SK-N-SH (cell line): ENCODE data around the gene RIOX2. TPM values are rescaled to one million over a fixed set of nuclear protein-coding genes. Genes with fewer than 3 reads are reported as not detected.

Source experiments
- CTCF ChIA-PET: fragments of 300-600, 350-600 bp; formaldehyde crosslinking; extraction: SDS; loops from one replicate; lab custom pipeline; 2021; lab: Yijun Ruan, JAX
- POLR2A ChIA-PET: fragments of 350-600 bp; sonication (Branson Sonifier 250); formaldehyde crosslinking; extraction: SDS; loops from one replicate; lab custom pipeline; 2020; ENCODE audit warnings: antibody characterized with exemption, inconsistent platforms; lab: Yijun Ruan, JAX
- DNase-seq: peaks from one replicate; pipeline ENCODE4 v3.0.0; 2012
- H2AFZ ChIP-seq: fragments of 200-600 bp; sonication (generic); 2 replicates; pipeline ENCODE4 v1.8.1; 2016; ENCODE audit warnings: antibody characterized with exemption, mild to moderate bottlenecking, low read depth
- H3F3A ChIP-seq: fragments of 200-600 bp; sonication (generic); replicated peaks from 2 replicates; pipeline ENCODE3; 2016; ENCODE audit warnings: antibody characterized with exemption, mild to moderate bottlenecking; ENCODE audit not compliant: insufficient read depth
- H3K27ac ChIP-seq, 2 experiments: fragments of 200-500 bp in 1 of 2; fragments of 200-600 bp in 1 of 2; sonication (Bioruptor generic) in 1 of 2; sonication (generic), shearing (Covaris generic) in 1 of 2; 2 replicates each; pipeline versions ENCODE4 v1.5.1 to v1.6.1; 2014 to 2016; ENCODE audit warnings: low read depth in 2 of 2, inconsistent platforms in 1 of 2, low read length in 1 of 2, mild to moderate bottlenecking in 1 of 2, mixed read lengths in 1 of 2
- H3K27me3 ChIP-seq: fragments of 200-600 bp; sonication (generic), shearing (Covaris generic); 2 replicates; pipeline ENCODE4 v1.6.1; 2016; ENCODE audit warnings: mixed run types; ENCODE audit not compliant: insufficient read depth
- H3K36me3 ChIP-seq, 2 experiments: fragments of 200-500 bp in 1 of 2; fragments of 200-600 bp in 1 of 2; sonication (Bioruptor generic) in 1 of 2; sonication (generic) in 1 of 2; replicated peaks in 1 of 2; 2 replicates each; pipeline versions ENCODE3 to v1.5.1; 2014 to 2016; ENCODE audit warnings: low read length in 1 of 2, mild to moderate bottlenecking in 1 of 2; ENCODE audit not compliant: insufficient read depth in 2 of 2, control insufficient read depth in 1 of 2
- H3K4me1 ChIP-seq, 2 experiments: fragments of 200-500 bp in 1 of 2; fragments of 200-600 bp in 1 of 2; sonication (Bioruptor generic) in 1 of 2; sonication (generic), shearing (Covaris generic) in 1 of 2; 2 replicates each; pipeline versions ENCODE4 v1.5.1 to v1.6.1; 2014 to 2016; ENCODE audit warnings: low read depth in 1 of 2, low read length in 1 of 2, mixed run types in 1 of 2; ENCODE audit not compliant: insufficient read depth in 2 of 2, control insufficient read depth in 1 of 2
- H3K4me2 ChIP-seq: fragments of 200-600 bp; sonication (generic), shearing (Covaris generic); 2 replicates; pipeline ENCODE4 v1.6.1; 2017; ENCODE audit warnings: mixed run types
- H3K4me3 ChIP-seq, 2 experiments: fragments of 200-500 bp in 1 of 2; fragments of 200-600 bp in 1 of 2; sonication (Bioruptor generic) in 1 of 2; sonication (generic), shearing (Covaris generic) in 1 of 2; 2 replicates each; pipeline versions ENCODE4 v1.5.1 to v1.8.1; 2014 to 2016; ENCODE audit warnings: low read depth in 2 of 2, inconsistent platforms in 1 of 2, low read length in 1 of 2, mild to moderate bottlenecking in 1 of 2, mixed read lengths in 1 of 2, moderate library complexity in 1 of 2
- H3K79me2 ChIP-seq: fragments of 200-600 bp; sonication (generic); 2 replicates; pipeline ENCODE4 v1.8.1; 2017; ENCODE audit warnings: mild to moderate bottlenecking; ENCODE audit not compliant: insufficient read depth
- H3K9ac ChIP-seq: fragments of 200-600 bp; sonication (generic); 2 replicates; pipeline ENCODE4 v1.6.1; 2017; ENCODE audit warnings: mixed run types
- H3K9me2 ChIP-seq: fragments of 200-600 bp; sonication (generic); 2 replicates; pipeline ENCODE4 v1.6.1; 2017; ENCODE audit warnings: mixed run types
- H3K9me3 ChIP-seq: fragments of 200-600 bp; sonication (generic); 2 replicates; pipeline ENCODE4 v1.6.1; 2017; ENCODE audit warnings: mixed run types, mild to moderate bottlenecking, moderate library complexity
- H4K20me1 ChIP-seq: fragments of 200-600 bp; sonication (generic); 2 replicates; pipeline ENCODE4 v1.6.1; 2017; ENCODE audit warnings: mild to moderate bottlenecking, mixed run types; ENCODE audit not compliant: insufficient read depth
- ELF1 ChIP-seq: IDR thresholded peaks from 2 replicates; pipeline ENCODE4 v1.4.0; 2012
- EP300 ChIP-seq, 2 experiments: IDR thresholded peaks; 2 replicates each; pipeline versions ENCODE4 v1.4.0 to v1.6.1; 2012; ENCODE audit warnings: borderline replicate concordance in 1 of 2, low read depth in 1 of 2, low read length in 1 of 2
- FOSL2 ChIP-seq: IDR thresholded peaks from 2 replicates; pipeline ENCODE4 v1.4.0; 2012; ENCODE audit warnings: low read depth, mild to moderate bottlenecking, moderate library complexity, borderline replicate concordance
- IRF3 ChIP-seq: fragments of 150-350 bp; IDR thresholded peaks from 2 replicates; pipeline ENCODE4 v1.6.1; 2016; ENCODE audit warnings: mild to moderate bottlenecking, low read depth, low read length
- JUND ChIP-seq: IDR thresholded peaks from 2 replicates; pipeline ENCODE4 v1.4.0; 2012
- MAX ChIP-seq: IDR thresholded peaks from 2 replicates; pipeline ENCODE4 v1.4.0; 2012; ENCODE audit warnings: low read depth
- MEF2A ChIP-seq: IDR thresholded peaks from 2 replicates; pipeline ENCODE4 v1.4.0; 2012; ENCODE audit warnings: low read depth, borderline replicate concordance
- NRF1 ChIP-seq: IDR thresholded peaks from 2 replicates; pipeline ENCODE4 v1.6.1; 2012; ENCODE audit warnings: low read depth, mild to moderate bottlenecking, low read length
- POLR2AphosphoS5 ChIP-seq: IDR thresholded peaks from 2 replicates; pipeline ENCODE4 v1.6.1; 2012; ENCODE audit warnings: low read depth, low read length
- RFX5 ChIP-seq: IDR thresholded peaks from 2 replicates; pipeline ENCODE4 v1.6.1; 2012; ENCODE audit warnings: mild to moderate bottlenecking, improper control_type of control experiment, low read length
- SMC3 ChIP-seq: IDR thresholded peaks from 2 replicates; pipeline ENCODE4 v1.6.1; 2012; ENCODE audit warnings: low read depth, low read length, improper control_type of control experiment
- TAF1 ChIP-seq: IDR thresholded peaks from 2 replicates; pipeline ENCODE4 v1.6.1; 2012; ENCODE audit warnings: low read depth, mild to moderate bottlenecking, low read length, moderate library complexity, borderline replicate concordance
- TCF12 ChIP-seq: IDR thresholded peaks from 2 replicates; pipeline ENCODE4 v1.4.0; 2012
- USF2 ChIP-seq: fragments of 150-350 bp; IDR thresholded peaks from 2 replicates; pipeline ENCODE4 v1.6.1; 2017; ENCODE audit warnings: antibody characterized with exemption, low read length, low read depth, borderline replicate concordance
- ZBTB33 ChIP-seq: IDR thresholded peaks from 2 replicates; pipeline ENCODE4 v1.4.0; 2012; ENCODE audit warnings: low read depth, borderline replicate concordance
- WGBS: methylation state at CpG from one replicate; pipeline ENCODE4 v1.1.6; 2017; ENCODE audit warnings: low lambda C conversion rate; 5-methylcytosine and 5-hydroxymethylcytosine counted together
- polyA plus RNA-seq, 3 experiments: library from polyadenylated mRNA; depleted of rRNA; stranded (reverse); fragments of >200 nt; gene quantifications; 2 replicates each; pipeline ENCODE4 v1.2.3, GENCODE V29; 2012

RIOX2 gene
- polyA plus RNA-seq, 1 of the 3 experiments (the other 2 are of a cell fraction), result 12.9 TPM

- peaks cover 51 to 94% of the 10 kb centered on the region in 2 experiments for H3K36me3 ChIP-seq
These were observed 23.7 kb downstream of the RIOX2 start for GRCh38 chr3:97948351-97949109.

GRCh38 chr3:97942801-97943546 lies 29.3 kb downstream of the RIOX2 start:
- POLR2A ChIA-PET, result no interaction called here
- no peak overlapping the region for H2AFZ ChIP-seq
- H3K79me2 ChIP-seq, result no peaks in the 10 kb centered on the region
- no peaks in the 10 kb centered on the region for H3K9me3 ChIP-seq
- 95% methylated on average over 4 of the region's 4 CpGs for WGBS
- no peaks in the 10 kb centered on the region for H4K20me1 ChIP-seq
- no peak overlapping the region for H3K4me3 ChIP-seq
- H3F3A ChIP-seq, result no peaks in the 10 kb centered on the region
- CTCF ChIA-PET, result interaction anchor here (0.7 to 1.1 kb wide), 2 partner anchors 23 to 43 kb away, joined by 3 to 4 read pairs; no protein-coding TSS in a partner anchor
- H3K4me1 ChIP-seq, result no peaks in the 10 kb centered on the region
- no peak overlapping the region for H3K4me2 ChIP-seq
- H3K9ac ChIP-seq, result no peak overlapping the region
- no peak overlapping the region for H3K27ac ChIP-seq
- DNase-seq, result no peak
- H3K9me2 ChIP-seq, result no peaks in the 10 kb centered on the region
- H3K36me3 ChIP-seq, result peaks cover 49 to 77% of the 10 kb centered on the region in 2 experiments
- no peaks in the 10 kb centered on the region for H3K27me3 ChIP-seq
- TF ChIP-seq TAF1 (no peak), EP300 (IDR thresholded peaks at IDR 0.05; ENCODE audit: borderline replicate concordance in 1 of 2, low read depth in 1 of 2, low read length in 1 of 2) (no peak), NRF1 (no peak), JUND (no peak), ELF1 (no peak), USF2 (no peak), TCF12 (no peak), RFX5 (no peak), SMC3 (no peak), MEF2A (no peak), POLR2AphosphoS5 (no peak), IRF3 (no peak)

More at GRCh38 chr3:97948351-97949109, 23.7 kb downstream of the RIOX2 start:
- Histone ChIP-seq H3K9me2 (no peaks in the 10 kb centered on the region), H3K9me3 (no peaks in the 10 kb centered on the region), H3K4me1 (no peaks in the 10 kb centered on the region; a peak in 1 of 4 replicates), H3K9ac (no peak overlapping the region), H3K4me2 (no peak overlapping the region), H3K27ac (no peak overlapping the region), H3K79me2 (no peaks in the 10 kb centered on the region), H3K27me3 (no peaks in the 10 kb centered on the region), H3K4me3 (no peak overlapping the region), H3F3A (no peaks in the 10 kb centered on the region), H2AFZ (no peak overlapping the region), H4K20me1 (no peaks in the 10 kb centered on the region)
- no peak for DNase-seq
- CTCF ChIA-PET, result no interaction called here
- WGBS, result 98% methylated on average over 5 of the region's 5 CpGs
- TF ChIP-seq TAF1 (no peak), NRF1 (no peak), FOSL2 (no peak), MAX (no peak), POLR2AphosphoS5 (no peak), USF2 (no peak), SMC3 (no peak), ZBTB33 (no peak)
- POLR2A ChIA-PET, result no interaction called here
